ENCODE data around the gene LPAR5.

The LPAR5 gene

GRCh38 chr12:6666211-6666610 lies 30.5 kb upstream of the LPAR5 start:
- Histone ChIP-seq H3K23ac (ENCODE audit: low read length) (no peak overlapping the region), H3K4me2 (ENCODE audit: low read length) (no peak overlapping the region), H3K27ac (ENCODE audit: low read depth, low read length) (no peak overlapping the region), H3K4me1 (ENCODE audit: control insufficient read depth, low read depth, low read length) (no peaks in the 10 kb centered on the region), H2BK120ac (ENCODE audit: low read depth, low read length) (no peak overlapping the region), H3K27me3 (ENCODE audit: insufficient read depth, low read length, poor library complexity) (no peaks in the 10 kb centered on the region), H3K4me3 (ENCODE audit: low read length) (no peak overlapping the region), H4K5ac (ENCODE audit: low read length) (no peak overlapping the region), H2AK5ac (ENCODE audit: low read length) (no peak overlapping the region), H2BK15ac (replicated peaks; ENCODE audit: low read depth) (no peak overlapping the region), H3K56ac (ENCODE audit: low read length) (no peak overlapping the region), H3K36me3 (ENCODE audit: control insufficient read depth, insufficient read depth, low read length) (peaks cover 18% of the 10 kb centered on the region), H3K18ac (ENCODE audit: low read length) (no peak overlapping the region), H3K9ac (ENCODE audit: low read length) (no peak overlapping the region), H3K79me1 (ENCODE audit: low read length) (peaks cover 6% of the 10 kb centered on the region), H3K79me2 (ENCODE audit: control insufficient read depth, insufficient read depth, low read length) (peaks cover 2% of the 10 kb centered on the region), H3K4ac (ENCODE audit: low read depth, low read length) (no peak overlapping the region), H2BK5ac (ENCODE audit: low read length) (no peak overlapping the region), H4K8ac (ENCODE audit: low read depth, low read length) (no peak overlapping the region)
- DNase-seq: no peak
- no CpG with 5 or more reads among the region's 2 CpGs for WGBS (ENCODE audit: extremely low coverage, insufficient coverage, low lambda C conversion rate)

- Histone ChIP-seq H3K4me3 (ENCODE audit: low read length) (no peak overlapping the region), H4K5ac (ENCODE audit: low read length) (no peak overlapping the region), H3K9ac (ENCODE audit: low read length) (no peak overlapping the region), H2AK5ac (ENCODE audit: low read length) (no peak overlapping the region), H3K4ac (ENCODE audit: low read depth, low read length) (no peak overlapping the region), H3K56ac (ENCODE audit: low read length) (no peak overlapping the region), H2BK120ac (ENCODE audit: low read depth, low read length) (no peak overlapping the region), H3K4me1 (ENCODE audit: control insufficient read depth, low read depth, low read length) (no peaks in the 10 kb centered on the region), H3K27ac (ENCODE audit: low read depth, low read length) (no peak overlapping the region), H3K23ac (ENCODE audit: low read length) (no peak overlapping the region), H3K4me2 (ENCODE audit: low read length) (no peak overlapping the region), H3K27me3 (ENCODE audit: insufficient read depth, low read length, poor library complexity) (no peaks in the 10 kb centered on the region), H3K79me1 (ENCODE audit: low read length) (peaks cover 6% of the 10 kb centered on the region), H2BK5ac (ENCODE audit: low read length) (no peak overlapping the region), H3K36me3 (ENCODE audit: control insufficient read depth, insufficient read depth, low read length) (peaks cover 8% of the 10 kb centered on the region), H3K18ac (ENCODE audit: low read length) (no peak overlapping the region), H2BK15ac (replicated peaks; ENCODE audit: low read depth) (no peak overlapping the region), H3K79me2 (ENCODE audit: control insufficient read depth, insufficient read depth, low read length) (peaks cover 2% of the 10 kb centered on the region), H4K8ac (ENCODE audit: low read depth, low read length) (no peak overlapping the region)
- no CpG with 5 or more reads among the region's 2 CpGs for WGBS (ENCODE audit: extremely low coverage, insufficient coverage, low lambda C conversion rate)
- no peak for DNase-seq
These were observed 29.1 kb upstream of the LPAR5 start for GRCh38 chr12:6664902-6665301.

GRCh38 chr12:6662906-6663742 lies 27.4 kb upstream of the LPAR5 start, which contains the start of gene ING4:
ING4 (minus strand) TSS chr12:6663119; CDS start chr12:6663101, 18 bp downstream.
- H2BK5ac ChIP-seq (ENCODE audit: low read length): no peak within 1 kb of the TSS
- H3K4ac ChIP-seq (ENCODE audit: low read depth, low read length): no peak within 1 kb of the TSS
- H2BK15ac ChIP-seq (replicated peaks; ENCODE audit: low read depth): no peak within 1 kb of the TSS
- peak within 1 kb of the TSS; percentile 95 for H4K8ac ChIP-seq (ENCODE audit: low read depth, low read length)
- no peak within 1 kb of the TSS for H3K23ac ChIP-seq (ENCODE audit: low read length)
- H3K4me3 ChIP-seq (ENCODE audit: low read length): peak within 1 kb of the TSS; percentile 91
- H3K4me1 ChIP-seq (ENCODE audit: control insufficient read depth, low read depth, low read length): no peaks in the 10 kb centered on the region
- H3K56ac ChIP-seq (ENCODE audit: low read length): peak within 1 kb of the TSS; percentile 92
- no peaks in the 10 kb centered on the region for H3K27me3 ChIP-seq (ENCODE audit: insufficient read depth, low read length, poor library complexity)
- peak within 1 kb of the TSS; percentile 77 for H4K5ac ChIP-seq (ENCODE audit: low read length)
- H2AK5ac ChIP-seq (ENCODE audit: low read length): no peak within 1 kb of the TSS
- H3K36me3 ChIP-seq (ENCODE audit: control insufficient read depth, insufficient read depth, low read length): peaks cover 4% of the 10 kb centered on the region
- H3K18ac ChIP-seq (ENCODE audit: low read length): no peak within 1 kb of the TSS
- H3K9ac ChIP-seq (ENCODE audit: low read length): peak within 1 kb of the TSS; percentile 88
- no peak within 1 kb of the TSS for H3K27ac ChIP-seq (ENCODE audit: low read depth, low read length)
- H3K79me2 ChIP-seq (ENCODE audit: control insufficient read depth, insufficient read depth, low read length): peaks cover 2% of the 10 kb centered on the region
- peak within 1 kb of the TSS; percentile 95 for H3K4me2 ChIP-seq (ENCODE audit: low read length)
- no peak within 1 kb of the TSS for H2BK120ac ChIP-seq (ENCODE audit: low read depth, low read length)
- no CpG with 5 or more reads among the region's 37 CpGs for WGBS (ENCODE audit: extremely low coverage, insufficient coverage, low lambda C conversion rate)
- DNase-seq: peak; percentile 100
- H3K79me1 ChIP-seq (ENCODE audit: low read length): peaks cover 6% of the 10 kb centered on the region

DNA sequence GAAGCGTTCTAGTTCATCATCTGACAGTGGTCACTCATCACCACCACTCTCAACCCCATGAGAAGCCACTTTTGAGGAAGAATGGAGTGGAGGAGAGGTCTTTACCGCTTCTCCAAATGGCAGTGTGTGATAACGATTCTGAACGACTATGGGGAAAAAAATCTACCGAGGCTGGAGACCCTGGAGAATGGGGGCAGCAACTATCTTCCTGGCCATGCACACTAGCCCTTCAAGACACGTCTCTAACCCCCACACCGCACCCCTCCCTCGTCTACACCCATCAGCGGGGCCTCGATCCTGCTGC lies 26.8 kb upstream of the LPAR5 start:
- peak overlapping the region; percentile 95 for H3K4me2 ChIP-seq (ENCODE audit: low read length)
- no peak overlapping the region for H2BK120ac ChIP-seq (ENCODE audit: low read depth, low read length)
- DNase-seq: no peak
- peak overlapping the region; percentile 91 for H3K4me3 ChIP-seq (ENCODE audit: low read length)
- H3K23ac ChIP-seq (ENCODE audit: low read length): no peak overlapping the region
- no peak overlapping the region for H4K5ac ChIP-seq (ENCODE audit: low read length)
- no peak overlapping the region for H3K18ac ChIP-seq (ENCODE audit: low read length)
- no peak overlapping the region for H3K27ac ChIP-seq (ENCODE audit: low read depth, low read length)
- H3K36me3 ChIP-seq (ENCODE audit: control insufficient read depth, insufficient read depth, low read length): peaks cover 4% of the 10 kb centered on the region
- no peak overlapping the region for H3K4ac ChIP-seq (ENCODE audit: low read depth, low read length)
- WGBS (ENCODE audit: extremely low coverage, insufficient coverage, low lambda C conversion rate): no CpG with 5 or more reads among the region's 10 CpGs
- H3K27me3 ChIP-seq (ENCODE audit: insufficient read depth, low read length, poor library complexity): no peaks in the 10 kb centered on the region
- peaks cover 2% of the 10 kb centered on the region for H3K79me2 ChIP-seq (ENCODE audit: control insufficient read depth, insufficient read depth, low read length)
- no peak overlapping the region for H2BK5ac ChIP-seq (ENCODE audit: low read length)
- no peak overlapping the region for H4K8ac ChIP-seq (ENCODE audit: low read depth, low read length)
- H3K56ac ChIP-seq (ENCODE audit: low read length): peak overlapping the region; percentile 92
- H3K4me1 ChIP-seq (ENCODE audit: control insufficient read depth, low read depth, low read length): no peaks in the 10 kb centered on the region
- peak overlapping the region; percentile 88 for H3K9ac ChIP-seq (ENCODE audit: low read length)
- H2AK5ac ChIP-seq (ENCODE audit: low read length): no peak overlapping the region
- no peak overlapping the region for H2BK15ac ChIP-seq (replicated peaks; ENCODE audit: low read depth)
- peaks cover 6% of the 10 kb centered on the region for H3K79me1 ChIP-seq (ENCODE audit: low read length)

DNA sequence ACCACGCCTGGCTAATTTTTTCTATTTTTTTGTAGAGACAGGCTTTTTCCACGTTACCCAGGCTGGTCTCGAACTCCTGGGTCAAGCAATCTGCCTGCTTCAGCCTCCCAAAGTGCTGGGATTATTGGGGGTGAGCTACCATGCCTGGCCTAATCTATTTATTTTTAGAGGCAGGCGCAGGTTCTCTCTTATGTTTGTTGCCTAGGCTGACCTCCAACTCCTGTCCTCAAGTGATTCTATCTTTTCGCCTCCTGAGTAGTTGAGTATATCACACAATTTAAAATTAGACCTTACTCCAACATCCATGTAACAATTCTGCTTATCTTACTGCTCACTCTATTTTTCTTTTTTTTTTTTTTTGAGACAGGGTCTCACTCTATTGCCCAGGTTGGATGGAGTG lies 18.2 kb upstream of the LPAR5 start:
- H2BK120ac ChIP-seq (ENCODE audit: low read depth, low read length): no peak overlapping the region
- no peaks in the 10 kb centered on the region for H3K27me3 ChIP-seq (ENCODE audit: insufficient read depth, low read length, poor library complexity)
- no peak overlapping the region for H3K56ac ChIP-seq (ENCODE audit: low read length)
- no peak overlapping the region for H4K8ac ChIP-seq (ENCODE audit: low read depth, low read length)
- H4K5ac ChIP-seq (ENCODE audit: low read length): no peak overlapping the region
- no peak overlapping the region for H2BK15ac ChIP-seq (replicated peaks; ENCODE audit: low read depth)
- no peaks in the 10 kb centered on the region for H3K4me1 ChIP-seq (ENCODE audit: control insufficient read depth, low read depth, low read length)
- no peaks in the 10 kb centered on the region for H3K79me2 ChIP-seq (ENCODE audit: control insufficient read depth, insufficient read depth, low read length)
- H3K4me3 ChIP-seq (ENCODE audit: low read length): no peak overlapping the region
- H3K23ac ChIP-seq (ENCODE audit: low read length): no peak overlapping the region
- no peak overlapping the region for H2AK5ac ChIP-seq (ENCODE audit: low read length)
- no peak overlapping the region for H3K4me2 ChIP-seq (ENCODE audit: low read length)
- H2BK5ac ChIP-seq (ENCODE audit: low read length): no peak overlapping the region
- H3K27ac ChIP-seq (ENCODE audit: low read depth, low read length): no peak overlapping the region
- no CpG with 5 or more reads among the region's 5 CpGs for WGBS (ENCODE audit: extremely low coverage, insufficient coverage, low lambda C conversion rate)
- no peak overlapping the region for H3K9ac ChIP-seq (ENCODE audit: low read length)
- DNase-seq: no peak
- H3K4ac ChIP-seq (ENCODE audit: low read depth, low read length): no peak overlapping the region
- H3K79me1 ChIP-seq (ENCODE audit: low read length): no peaks in the 10 kb centered on the region
- peaks cover 4% of the 10 kb centered on the region for H3K36me3 ChIP-seq (ENCODE audit: control insufficient read depth, insufficient read depth, low read length)
- H3K18ac ChIP-seq (ENCODE audit: low read length): no peak overlapping the region

GRCh38 chr12:6653342-6653741 lies 17.6 kb upstream of the LPAR5 start:
- H3K36me3 ChIP-seq (ENCODE audit: control insufficient read depth, insufficient read depth, low read length): peaks cover 4% of the 10 kb centered on the region
- H2BK5ac ChIP-seq (ENCODE audit: low read length): no peak overlapping the region
- no peak overlapping the region for H2BK15ac ChIP-seq (replicated peaks; ENCODE audit: low read depth)
- H3K4me2 ChIP-seq (ENCODE audit: low read length): no peak overlapping the region
- no peak overlapping the region for H3K27ac ChIP-seq (ENCODE audit: low read depth, low read length)
- no peak overlapping the region for H4K5ac ChIP-seq (ENCODE audit: low read length)
- H3K9ac ChIP-seq (ENCODE audit: low read length): no peak overlapping the region
- no peak overlapping the region for H3K18ac ChIP-seq (ENCODE audit: low read length)
- H3K79me1 ChIP-seq (ENCODE audit: low read length): no peaks in the 10 kb centered on the region
- no peak overlapping the region for H2AK5ac ChIP-seq (ENCODE audit: low read length)
- DNase-seq: no peak
- no peak overlapping the region for H2BK120ac ChIP-seq (ENCODE audit: low read depth, low read length)
- WGBS (ENCODE audit: extremely low coverage, insufficient coverage, low lambda C conversion rate): no CpG with 5 or more reads among the region's 1 CpG
- H3K27me3 ChIP-seq (ENCODE audit: insufficient read depth, low read length, poor library complexity): no peaks in the 10 kb centered on the region
- H3K4me3 ChIP-seq (ENCODE audit: low read length): no peak overlapping the region
- H4K8ac ChIP-seq (ENCODE audit: low read depth, low read length): no peak overlapping the region
- H3K4me1 ChIP-seq (ENCODE audit: control insufficient read depth, low read depth, low read length): no peaks in the 10 kb centered on the region
- H3K56ac ChIP-seq (ENCODE audit: low read length): no peak overlapping the region
- no peak overlapping the region for H3K23ac ChIP-seq (ENCODE audit: low read length)
- no peak overlapping the region for H3K4ac ChIP-seq (ENCODE audit: low read depth, low read length)
- H3K79me2 ChIP-seq (ENCODE audit: control insufficient read depth, insufficient read depth, low read length): no peaks in the 10 kb centered on the region

Data from mesendoderm (in vitro differentiated cells).